Neural cell (in vitro differentiated cells): ENCODE measurements around the gene AHI1. TPM values are rescaled to one million over a fixed set of nuclear protein-coding genes. Genes with fewer than 3 reads are reported as not detected.

Source experiments
- H2AFZ ChIP-seq: fragments of 200-600, 300-800 bp; sonication (generic), shearing (Covaris generic); 2 replicates; pipeline ENCODE4 v1.6.0; 2014; ENCODE audit warnings: low read depth, mild to moderate bottlenecking, antibody characterized with exemption, low read length, moderate library complexity
- H3F3A ChIP-seq: fragments of 200-600 bp; shearing (Covaris generic); 2 replicates; pipeline ENCODE4 v1.6.1; 2016; ENCODE audit warnings: mild to moderate bottlenecking, moderate library complexity, mixed read lengths, antibody characterized with exemption, low read length; ENCODE audit not compliant: insufficient read depth, poor library complexity, severe bottlenecking
- H3K27ac ChIP-seq: fragments of 200-600, 300-800 bp; sonication (generic), shearing (Covaris generic); 2 replicates; pipeline ENCODE4 v1.5.1; 2014; ENCODE audit warnings: mild to moderate bottlenecking, low read length, moderate library complexity
- H3K27me3 ChIP-seq: fragments of 300-800, 200-600 bp; sonication (generic), shearing (Covaris generic); 2 replicates; pipeline ENCODE4 v1.6.0; 2014; ENCODE audit warnings: mild to moderate bottlenecking, low read depth, low read length, moderate library complexity; ENCODE audit not compliant: insufficient read depth
- H3K36me3 ChIP-seq: fragments of 300-800, 200-600 bp; sonication (generic), shearing (Covaris generic); 2 replicates; pipeline ENCODE4 v1.5.1; 2014; ENCODE audit warnings: mild to moderate bottlenecking, antibody characterized with exemption, low read length, moderate library complexity; ENCODE audit not compliant: insufficient read depth
- H3K4me2 ChIP-seq: fragments of 300-800, 200-600 bp; sonication (generic), shearing (Covaris generic); 2 replicates; pipeline ENCODE4 v1.6.0; 2014; ENCODE audit warnings: mild to moderate bottlenecking, low read length
- H3K4me3 ChIP-seq: fragments of 300-800, 200-600 bp; sonication (generic), shearing (Covaris generic); 2 replicates; pipeline ENCODE4 v1.5.1; 2014; ENCODE audit warnings: mild to moderate bottlenecking, low read length, moderate library complexity
- H3K79me2 ChIP-seq: fragments of 200-600 bp; shearing (Covaris generic); replicated peaks from 2 replicates; pipeline ENCODE4 v1.6.0; 2014; ENCODE audit warnings: mild to moderate bottlenecking, low read length, moderate library complexity; ENCODE audit not compliant: insufficient read depth
- H3K9ac ChIP-seq: fragments of 300-800, 200-600 bp; sonication (generic), shearing (Covaris generic); 2 replicates; pipeline ENCODE4 v1.6.1; 2016; ENCODE audit warnings: mild to moderate bottlenecking, low read length, mixed read lengths
- H3K9me2 ChIP-seq: fragments of 200-600 bp; shearing (Covaris generic); 2 replicates; pipeline ENCODE4 v1.6.1; 2016; ENCODE audit warnings: mild to moderate bottlenecking, low read length, mixed read lengths; ENCODE audit not compliant: insufficient read depth
- H3K9me3 ChIP-seq: fragments of 200-600, 300-800 bp; sonication (generic), shearing (Covaris generic); 2 replicates; pipeline ENCODE4 v1.6.1; 2016; ENCODE audit warnings: mild to moderate bottlenecking, mixed run types, low read length, moderate library complexity, mixed read lengths
- H4K20me1 ChIP-seq: fragments of 200-600 bp; shearing (Covaris generic); 2 replicates; pipeline ENCODE4 v1.6.1; 2016; ENCODE audit warnings: mild to moderate bottlenecking, mixed run types; ENCODE audit not compliant: insufficient read depth
- EP300 ChIP-seq: fragments of 450-650 bp; conservative IDR thresholded peaks from 2 replicates; pipeline ENCODE4 v1.6.1; 2014; ENCODE audit warnings: antibody characterized with exemption, mild to moderate bottlenecking, moderate library complexity; ENCODE audit not compliant: poor library complexity, severe bottlenecking
- EZH2 ChIP-seq: fragments of 200-600, 300-800 bp; shearing (Covaris generic), sonication (generic); IDR thresholded peaks from 2 replicates; pipeline ENCODE4 v1.6.1; 2014; ENCODE audit warnings: antibody characterized with exemption, low read length, borderline replicate concordance, mild to moderate bottlenecking; ENCODE audit not compliant: insufficient read depth, poor library complexity, severe bottlenecking
- MXI1 ChIP-seq: fragments of 450-650 bp; conservative IDR thresholded peaks from 2 replicates; pipeline ENCODE4 v1.6.1; 2014; ENCODE audit warnings: antibody characterized with exemption, mild to moderate bottlenecking; ENCODE audit not compliant: poor library complexity, severe bottlenecking
- POLR2AphosphoS5 ChIP-seq: IDR thresholded peaks from 2 replicates; pipeline ENCODE4 v1.6.1; 2012
- RAD21 ChIP-seq: fragments of 450-650 bp; conservative IDR thresholded peaks from 2 replicates; pipeline ENCODE4 v1.6.1; 2014; ENCODE audit warnings: antibody characterized with exemption, mild to moderate bottlenecking, moderate library complexity
- SMC3 ChIP-seq: fragments of 450-650 bp; conservative IDR thresholded peaks from 2 replicates; pipeline ENCODE4 v1.6.1; 2014; ENCODE audit warnings: antibody characterized with exemption, mild to moderate bottlenecking, moderate library complexity; ENCODE audit not compliant: poor library complexity
- TAF1 ChIP-seq: IDR thresholded peaks from 2 replicates; pipeline ENCODE4 v1.6.1; 2012; ENCODE audit warnings: low read depth
- polyA plus RNA-seq: library from polyadenylated mRNA; depleted of rRNA; stranded (reverse); fragments of >200 nt; gene quantifications from 2 replicates; pipeline ENCODE4 v1.2.3, GENCODE V29; 2014
- TF ChIP-seq, protein P1 (sequence below): fragments of 450-650 bp; IDR thresholded peaks from 2 replicates; pipeline ENCODE4 v1.5.1; 2014; ENCODE audit warnings: antibody characterized with exemption, mild to moderate bottlenecking, moderate library complexity; ENCODE audit not compliant: poor library complexity, severe bottlenecking
- TF ChIP-seq, protein P2 (sequence below): IDR thresholded peaks from 2 replicates; pipeline ENCODE4 v1.6.1; 2012; ENCODE audit warnings: borderline replicate concordance

AHI1 gene
- polyA plus RNA-seq, 1 donor from 2014 or later, result 58.2 TPM

DNA sequence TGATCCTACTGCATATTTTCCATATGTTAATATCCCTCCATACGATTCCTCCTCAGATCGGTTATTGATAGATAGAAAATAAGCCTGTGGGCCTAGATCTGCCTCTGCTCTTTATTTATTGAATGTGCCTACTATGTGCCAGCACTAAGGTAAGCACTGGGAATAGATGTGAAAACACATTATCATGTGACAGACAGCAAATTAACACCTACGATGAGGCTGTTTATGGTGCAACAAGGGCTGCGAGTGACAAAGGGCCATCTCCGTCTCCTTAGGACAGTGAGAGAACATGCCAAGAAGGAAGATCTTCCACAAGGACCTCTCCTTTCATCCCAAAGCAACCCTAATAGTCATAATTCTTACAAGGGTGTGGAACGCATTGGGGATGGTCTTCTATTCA, 225.9 kb downstream of the AHI1 start:
- H3K4me3 ChIP-seq, result no peak overlapping the region
- H3K4me2 ChIP-seq, result no peak overlapping the region
- no peaks in the 10 kb centered on the region for H3K36me3 ChIP-seq
- no peaks in the 10 kb centered on the region for H3K79me2 ChIP-seq
- no peaks in the 10 kb centered on the region for H3K9me2 ChIP-seq
- H3K27me3 ChIP-seq, result no peaks in the 10 kb centered on the region
- no peak overlapping the region for H3K27ac ChIP-seq
- no peak overlapping the region for H3K9ac ChIP-seq
- H3F3A ChIP-seq, result no peaks in the 10 kb centered on the region
- no peak overlapping the region for H2AFZ ChIP-seq
- no peaks in the 10 kb centered on the region for H3K9me3 ChIP-seq
- TF ChIP-seq EP300 (no peak), MXI1 (no peak), EZH2 (no peak), SMC3 (no peak), POLR2AphosphoS5 (no peak), TAF1 (no peak), RAD21 (no peak)
- TF ChIP-seq, protein P1, sequence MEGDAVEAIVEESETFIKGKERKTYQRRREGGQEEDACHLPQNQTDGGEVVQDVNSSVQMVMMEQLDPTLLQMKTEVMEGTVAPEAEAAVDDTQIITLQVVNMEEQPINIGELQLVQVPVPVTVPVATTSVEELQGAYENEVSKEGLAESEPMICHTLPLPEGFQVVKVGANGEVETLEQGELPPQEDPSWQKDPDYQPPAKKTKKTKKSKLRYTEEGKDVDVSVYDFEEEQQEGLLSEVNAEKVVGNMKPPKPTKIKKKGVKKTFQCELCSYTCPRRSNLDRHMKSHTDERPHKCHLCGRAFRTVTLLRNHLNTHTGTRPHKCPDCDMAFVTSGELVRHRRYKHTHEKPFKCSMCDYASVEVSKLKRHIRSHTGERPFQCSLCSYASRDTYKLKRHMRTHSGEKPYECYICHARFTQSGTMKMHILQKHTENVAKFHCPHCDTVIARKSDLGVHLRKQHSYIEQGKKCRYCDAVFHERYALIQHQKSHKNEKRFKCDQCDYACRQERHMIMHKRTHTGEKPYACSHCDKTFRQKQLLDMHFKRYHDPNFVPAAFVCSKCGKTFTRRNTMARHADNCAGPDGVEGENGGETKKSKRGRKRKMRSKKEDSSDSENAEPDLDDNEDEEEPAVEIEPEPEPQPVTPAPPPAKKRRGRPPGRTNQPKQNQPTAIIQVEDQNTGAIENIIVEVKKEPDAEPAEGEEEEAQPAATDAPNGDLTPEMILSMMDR, result no peak
- TF ChIP-seq, protein P2, sequence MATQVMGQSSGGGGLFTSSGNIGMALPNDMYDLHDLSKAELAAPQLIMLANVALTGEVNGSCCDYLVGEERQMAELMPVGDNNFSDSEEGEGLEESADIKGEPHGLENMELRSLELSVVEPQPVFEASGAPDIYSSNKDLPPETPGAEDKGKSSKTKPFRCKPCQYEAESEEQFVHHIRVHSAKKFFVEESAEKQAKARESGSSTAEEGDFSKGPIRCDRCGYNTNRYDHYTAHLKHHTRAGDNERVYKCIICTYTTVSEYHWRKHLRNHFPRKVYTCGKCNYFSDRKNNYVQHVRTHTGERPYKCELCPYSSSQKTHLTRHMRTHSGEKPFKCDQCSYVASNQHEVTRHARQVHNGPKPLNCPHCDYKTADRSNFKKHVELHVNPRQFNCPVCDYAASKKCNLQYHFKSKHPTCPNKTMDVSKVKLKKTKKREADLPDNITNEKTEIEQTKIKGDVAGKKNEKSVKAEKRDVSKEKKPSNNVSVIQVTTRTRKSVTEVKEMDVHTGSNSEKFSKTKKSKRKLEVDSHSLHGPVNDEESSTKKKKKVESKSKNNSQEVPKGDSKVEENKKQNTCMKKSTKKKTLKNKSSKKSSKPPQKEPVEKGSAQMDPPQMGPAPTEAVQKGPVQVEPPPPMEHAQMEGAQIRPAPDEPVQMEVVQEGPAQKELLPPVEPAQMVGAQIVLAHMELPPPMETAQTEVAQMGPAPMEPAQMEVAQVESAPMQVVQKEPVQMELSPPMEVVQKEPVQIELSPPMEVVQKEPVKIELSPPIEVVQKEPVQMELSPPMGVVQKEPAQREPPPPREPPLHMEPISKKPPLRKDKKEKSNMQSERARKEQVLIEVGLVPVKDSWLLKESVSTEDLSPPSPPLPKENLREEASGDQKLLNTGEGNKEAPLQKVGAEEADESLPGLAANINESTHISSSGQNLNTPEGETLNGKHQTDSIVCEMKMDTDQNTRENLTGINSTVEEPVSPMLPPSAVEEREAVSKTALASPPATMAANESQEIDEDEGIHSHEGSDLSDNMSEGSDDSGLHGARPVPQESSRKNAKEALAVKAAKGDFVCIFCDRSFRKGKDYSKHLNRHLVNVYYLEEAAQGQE, result no peak
- H4K20me1 ChIP-seq, result no peaks in the 10 kb centered on the region

DNA sequence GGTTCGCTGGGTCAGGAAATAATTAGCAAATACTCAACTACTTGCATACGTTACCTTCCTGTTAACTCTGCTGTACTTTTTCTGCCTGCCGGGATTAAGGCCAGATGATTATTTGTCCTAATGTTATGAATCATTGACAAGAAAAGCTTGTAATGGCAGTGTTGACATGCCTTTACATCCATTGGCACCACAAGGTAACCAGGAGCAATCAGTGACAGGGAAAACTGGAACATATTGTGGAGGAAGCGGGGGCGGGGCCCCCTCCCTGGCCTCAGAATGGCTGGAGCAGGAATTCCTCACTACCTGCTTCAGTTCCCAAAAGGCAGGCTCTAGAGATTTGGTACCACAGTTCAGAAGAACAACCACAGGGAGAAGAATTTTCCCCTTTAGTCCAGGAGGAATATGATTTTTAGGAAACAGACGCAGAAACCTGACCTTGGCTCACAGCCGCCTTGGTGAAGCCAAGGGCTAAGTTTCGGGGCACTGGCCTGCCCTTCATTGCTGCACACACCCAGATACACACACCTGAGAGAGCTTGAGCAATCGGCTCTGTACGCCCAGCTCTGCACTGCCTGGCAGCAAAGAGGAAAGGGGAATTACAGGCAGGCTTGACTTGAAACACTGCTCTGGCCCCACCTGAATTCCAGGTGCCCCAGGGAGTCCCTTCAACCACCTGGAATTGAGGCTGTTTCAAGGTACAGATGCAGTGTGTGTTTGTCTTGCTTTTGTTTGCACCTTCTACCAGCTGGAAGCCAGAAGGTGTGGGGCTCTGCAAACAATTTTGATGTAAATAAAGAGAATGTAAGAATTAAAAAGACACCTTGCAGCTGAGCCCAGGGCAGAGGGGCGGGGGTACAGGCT, 226.6 kb downstream of the AHI1 start:
- no peaks in the 10 kb centered on the region for H3K9me2 ChIP-seq
- no peak overlapping the region for H3K27ac ChIP-seq
- no peak for TF ChIP-seq RAD21
- no peak for TF ChIP-seq POLR2AphosphoS5
- TF ChIP-seq TAF1, result no peak
- no peak for TF ChIP-seq SMC3
- TF ChIP-seq EZH2, result no peak
- TF ChIP-seq MXI1, result no peak
- no peak for TF ChIP-seq EP300
- TF ChIP-seq, protein P2, result no peak
- TF ChIP-seq, protein P1, result no peak
- no peaks in the 10 kb centered on the region for H3K9me3 ChIP-seq
- H3K4me2 ChIP-seq, result no peak overlapping the region
- no peaks in the 10 kb centered on the region for H3F3A ChIP-seq
- H3K9ac ChIP-seq, result no peak overlapping the region
- H2AFZ ChIP-seq, result no peak overlapping the region
- no peaks in the 10 kb centered on the region for H4K20me1 ChIP-seq
- no peaks in the 10 kb centered on the region for H3K79me2 ChIP-seq
- H3K27me3 ChIP-seq, result no peaks in the 10 kb centered on the region
- no peaks in the 10 kb centered on the region for H3K36me3 ChIP-seq
- no peak overlapping the region for H3K4me3 ChIP-seq
